Measurements from ENCODE around the gene CYBC1.

Gene CYBC1

DNA sequence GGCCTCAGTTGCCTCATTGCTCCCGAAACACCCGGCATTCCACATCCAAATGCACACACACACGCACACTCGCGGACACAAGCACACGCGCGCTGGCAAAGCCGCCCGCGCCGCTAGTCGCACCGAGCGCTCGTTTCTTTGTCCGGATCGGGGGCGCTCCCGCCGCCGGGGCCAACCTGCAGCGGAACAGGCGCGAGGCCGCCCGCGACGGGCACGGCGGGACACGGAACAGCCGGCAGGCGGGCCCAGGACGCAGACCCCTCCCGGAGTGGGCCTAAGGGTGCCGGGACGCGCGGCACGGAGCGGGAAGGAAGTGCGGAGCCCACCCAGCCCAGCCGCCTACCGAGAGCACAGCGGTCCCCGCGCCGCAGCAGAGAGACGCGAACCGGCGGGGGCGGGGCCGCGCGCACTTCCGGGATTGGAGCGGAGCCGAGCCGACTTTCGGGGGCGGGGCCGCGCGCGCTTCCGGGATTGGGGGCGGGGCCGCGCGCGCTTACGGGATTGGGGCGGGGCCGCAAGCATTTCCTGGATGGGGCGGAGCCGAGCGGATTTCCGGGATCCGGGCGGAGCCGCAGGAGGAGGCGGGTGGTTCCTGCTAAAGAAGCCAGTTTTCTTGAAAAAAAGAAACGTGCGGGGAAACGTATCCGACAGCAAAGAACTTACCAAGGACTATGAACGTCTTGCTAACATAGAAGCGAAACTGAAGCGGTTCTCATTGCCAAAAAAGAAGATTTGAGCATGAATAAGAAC lies at the start of gene CYBC1:
CYBC1 (minus strand) TSS at position 396 of the 750 bp plus-strand sequence. CDS start 1,498 bp downstream, outside the sequence.
- DNase-seq = peak; percentile 57 to 82

DNA sequence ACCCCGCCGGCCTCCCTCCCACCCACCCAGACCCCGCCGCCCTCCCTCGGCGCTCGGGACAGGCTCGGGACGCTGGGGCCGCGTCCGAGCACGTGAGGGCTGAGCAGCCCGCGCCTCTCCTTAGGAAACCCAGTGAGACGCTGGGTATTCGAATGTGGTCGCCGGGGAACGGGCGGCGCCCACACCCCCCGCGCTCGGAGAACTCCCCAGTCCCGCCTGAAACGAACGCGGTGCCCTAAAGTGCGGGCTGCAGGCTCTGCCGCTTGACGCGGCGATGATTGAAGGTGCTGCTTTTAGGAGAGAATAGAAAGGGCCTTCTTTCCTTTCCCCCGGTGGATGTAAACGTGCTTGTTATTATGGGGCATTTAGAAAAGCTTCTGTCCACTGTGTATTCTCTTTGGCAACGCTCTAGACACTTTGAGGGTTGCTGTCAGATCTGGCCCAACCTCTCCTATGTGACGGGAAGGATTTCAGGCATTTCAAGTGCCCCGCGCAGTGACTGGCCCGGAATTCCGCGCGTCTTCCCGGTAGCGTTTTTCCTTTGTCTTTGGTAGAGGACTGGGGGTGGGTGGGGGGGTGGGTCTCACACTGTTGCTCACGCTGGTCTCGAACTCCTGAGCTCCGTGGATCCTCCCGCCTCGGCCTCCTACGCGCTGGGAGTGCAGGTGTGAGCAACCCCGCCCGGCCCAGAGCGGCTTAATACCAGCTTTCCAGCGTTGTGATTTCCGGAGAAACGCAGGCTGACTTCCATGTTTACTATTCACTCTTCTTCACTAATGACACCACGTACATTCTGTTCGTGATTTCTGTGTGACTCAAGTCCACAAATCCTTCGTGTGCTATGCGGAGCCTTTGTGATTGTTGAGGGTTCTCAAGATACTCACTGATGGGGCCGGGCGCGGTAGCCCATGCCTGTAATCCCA lies 47.2 kb upstream of the CYBC1 start:
- DNase-seq = peak in 1 of 2 experiments; percentile 21

DNA sequence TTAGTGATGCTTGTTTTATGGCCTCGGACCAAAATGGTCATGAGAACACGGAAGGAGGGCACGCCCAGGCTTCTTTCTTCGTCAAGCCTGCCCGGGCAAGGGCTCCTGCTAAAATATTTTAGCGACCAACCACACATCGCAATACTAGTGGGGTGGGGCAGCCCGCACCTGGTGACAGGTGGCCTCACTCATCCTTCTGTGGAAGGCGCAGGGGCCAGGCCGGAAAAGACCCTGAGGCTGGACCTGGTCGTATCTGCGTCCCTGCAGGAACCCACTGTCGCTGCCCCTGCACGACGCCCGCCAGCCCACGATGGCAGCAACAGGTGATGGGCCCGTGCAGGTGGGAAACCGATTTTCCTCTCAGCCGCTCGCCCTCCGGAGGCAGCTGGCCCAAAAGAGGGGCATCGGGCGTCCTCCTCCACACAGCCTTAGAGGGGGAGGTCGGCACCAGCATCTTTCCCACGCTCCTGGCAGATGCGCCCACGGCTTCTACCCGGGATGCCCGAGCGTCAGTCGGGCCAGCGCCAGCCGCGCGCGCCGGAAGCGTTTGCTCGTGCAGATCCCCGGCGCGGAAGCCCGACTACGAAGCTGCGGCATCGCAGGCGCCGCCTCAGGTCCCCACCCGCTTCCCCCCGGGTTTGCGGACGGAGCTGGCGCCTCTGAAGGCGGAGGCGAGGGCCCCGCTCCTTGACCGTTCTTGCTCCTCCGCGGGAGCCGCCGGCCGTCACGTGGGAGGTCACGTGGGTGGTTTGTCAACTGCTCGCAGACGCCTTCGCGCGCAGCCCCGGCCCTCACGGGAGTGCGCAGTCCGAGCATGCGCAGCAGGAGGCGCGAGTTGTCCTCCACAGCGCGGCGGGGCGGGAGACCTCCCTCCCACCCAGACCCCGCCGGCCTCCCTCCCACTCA lies 46.2 kb upstream of the CYBC1 start:
- DNase-seq = peak; percentile 81 to 87

DNA sequence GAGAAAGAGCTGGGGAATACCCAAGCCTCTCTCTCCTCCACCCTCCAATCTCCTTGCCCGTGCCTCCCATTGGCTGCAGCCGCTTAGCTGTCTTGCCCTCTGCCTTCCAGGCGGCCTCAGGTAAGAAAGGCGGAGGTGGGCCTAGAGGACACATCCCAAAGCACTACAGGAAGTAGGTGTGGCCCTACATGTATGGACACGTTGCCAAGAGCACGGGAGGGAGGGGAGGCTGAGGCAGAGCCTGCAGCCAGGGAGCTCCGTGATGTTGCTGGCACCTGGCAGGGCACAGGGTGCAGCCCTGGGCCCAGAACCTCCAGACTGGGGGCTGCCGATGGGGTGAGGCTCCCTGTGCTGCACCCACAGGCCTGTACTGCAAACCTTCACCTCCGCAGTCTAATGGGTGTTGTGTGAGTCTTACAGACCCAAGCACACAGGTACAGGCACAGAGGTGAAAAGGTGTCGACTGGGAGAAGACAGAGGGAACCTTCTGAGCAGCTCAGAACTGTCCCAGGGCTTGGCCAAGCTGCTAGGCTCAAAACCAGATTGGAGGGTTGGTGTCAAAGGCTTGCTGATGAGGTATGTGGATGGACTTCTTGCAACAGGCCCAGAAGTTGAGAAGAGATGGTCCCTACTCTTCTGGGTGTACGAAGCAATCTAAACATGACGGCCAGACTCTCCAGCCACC lies 45.4 kb upstream of the CYBC1 start:
- no peak for DNase-seq

DNA sequence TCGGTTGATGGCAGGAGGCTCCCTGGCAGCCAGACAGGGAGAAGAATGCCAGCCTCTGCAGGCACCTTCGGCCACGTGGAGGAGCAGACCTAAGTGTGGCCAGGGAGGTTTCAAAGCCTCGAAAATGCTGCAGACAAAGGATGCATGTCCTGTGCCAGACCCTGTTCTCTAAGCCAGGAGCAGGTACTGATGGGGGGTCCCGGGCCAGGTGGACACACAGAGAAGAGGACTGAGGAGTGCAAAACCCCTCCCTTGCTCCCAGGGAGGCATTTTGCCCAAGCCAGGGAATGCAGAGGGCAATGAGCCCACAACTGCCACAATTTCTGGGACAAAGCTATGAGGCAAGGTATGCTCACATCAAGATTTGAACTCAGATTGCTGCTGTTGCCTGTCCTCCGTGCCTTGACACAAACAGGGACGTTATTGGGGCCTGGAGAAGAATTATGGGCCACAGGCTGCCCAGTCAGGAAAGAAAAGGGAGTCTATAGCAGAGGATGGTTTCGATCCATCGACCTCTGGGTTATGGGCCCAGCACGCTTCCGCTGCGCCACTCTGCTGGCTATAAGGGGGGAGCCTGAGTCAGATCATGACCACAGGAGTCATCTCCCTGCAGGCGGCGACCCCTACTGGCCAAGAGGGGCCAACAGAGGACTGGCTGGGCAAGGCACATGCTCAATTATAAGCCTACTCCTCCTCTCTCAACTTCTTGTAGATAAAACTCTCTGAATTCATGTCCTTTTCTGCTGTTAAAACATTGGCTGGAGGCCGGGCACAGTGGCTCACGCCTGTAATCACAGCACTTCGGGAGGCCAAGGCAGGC lies 43.9 kb upstream of the CYBC1 start:
- DNase-seq = peak; percentile 91 to 97

DNA sequence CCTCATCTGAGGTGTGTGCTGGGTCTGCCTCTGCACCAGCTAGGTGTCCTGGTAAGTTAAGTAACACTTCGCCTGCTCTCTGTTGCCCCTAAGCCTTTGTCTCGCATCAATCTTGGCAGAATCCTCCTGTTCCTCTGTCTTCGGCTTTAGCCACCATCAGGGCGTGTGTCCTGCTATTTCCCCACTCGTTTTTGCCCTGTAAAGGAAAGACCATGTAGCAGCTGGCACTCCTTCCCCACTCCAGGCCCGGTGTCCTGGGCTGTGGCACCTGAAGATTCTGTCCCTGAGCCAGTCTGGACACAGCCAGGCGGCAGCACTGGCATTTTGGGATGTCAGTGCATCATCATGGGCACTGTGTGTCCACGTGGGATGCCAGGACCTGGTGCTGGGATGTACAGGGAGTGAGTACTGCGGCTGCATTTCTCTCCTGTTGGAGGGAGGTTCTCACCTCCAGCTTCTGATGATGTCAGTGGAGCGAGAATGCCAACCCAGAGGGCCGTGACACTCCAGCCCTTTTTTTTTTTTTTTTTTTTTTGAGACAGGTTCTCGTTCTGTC lies 42.8 kb upstream of the CYBC1 start:
- DNase-seq = no peak

DNA sequence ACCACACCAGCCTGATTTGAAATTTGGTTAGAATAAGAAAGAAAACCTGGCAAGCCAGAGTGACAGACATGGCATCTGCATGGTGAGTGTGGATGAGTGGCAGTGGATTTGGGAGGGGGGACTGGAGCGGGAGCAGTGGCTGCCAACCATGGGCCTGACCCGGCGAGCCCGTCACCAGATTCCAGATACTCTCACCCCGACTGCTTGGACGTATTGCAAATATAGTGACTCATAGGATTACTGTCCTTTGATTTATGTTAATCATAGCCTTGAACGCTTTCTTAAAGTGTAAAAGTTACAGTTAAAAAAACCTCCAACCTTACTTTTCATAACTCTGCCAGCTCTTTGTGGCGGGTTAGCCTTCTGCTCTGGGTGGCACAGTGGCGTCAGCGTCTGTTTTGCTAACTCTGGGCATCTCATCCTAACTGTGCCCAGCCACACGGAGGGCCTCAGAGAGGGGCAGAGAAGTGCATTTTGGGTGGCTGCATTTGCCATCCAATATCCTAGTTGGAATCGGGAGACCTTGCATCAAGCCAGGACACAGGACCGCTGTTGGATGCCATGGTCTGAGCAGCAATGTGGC lies 42.2 kb upstream of the CYBC1 start:
- no peak for DNase-seq

DNA sequence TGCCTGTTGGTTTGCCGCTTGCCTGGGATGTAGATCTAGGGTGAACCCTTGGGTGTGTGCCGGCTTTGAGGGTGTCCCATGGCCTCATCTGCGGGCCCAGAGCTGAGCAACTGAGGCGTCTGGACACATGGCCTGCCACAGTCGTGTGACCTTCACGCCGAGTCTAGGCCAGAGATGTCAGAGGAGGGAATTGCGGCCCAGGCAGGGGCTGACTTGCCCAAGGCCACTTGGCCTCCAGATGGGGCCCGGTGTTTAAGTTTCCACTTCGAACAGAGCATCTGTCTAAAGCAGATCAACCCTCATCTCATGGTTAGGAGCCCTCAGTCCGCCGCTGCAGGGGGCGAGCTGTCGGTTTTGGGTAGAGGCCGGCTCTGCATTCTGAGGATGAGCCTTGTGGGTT lies 41.0 kb upstream of the CYBC1 start:
- no peak for DNase-seq

DNA sequence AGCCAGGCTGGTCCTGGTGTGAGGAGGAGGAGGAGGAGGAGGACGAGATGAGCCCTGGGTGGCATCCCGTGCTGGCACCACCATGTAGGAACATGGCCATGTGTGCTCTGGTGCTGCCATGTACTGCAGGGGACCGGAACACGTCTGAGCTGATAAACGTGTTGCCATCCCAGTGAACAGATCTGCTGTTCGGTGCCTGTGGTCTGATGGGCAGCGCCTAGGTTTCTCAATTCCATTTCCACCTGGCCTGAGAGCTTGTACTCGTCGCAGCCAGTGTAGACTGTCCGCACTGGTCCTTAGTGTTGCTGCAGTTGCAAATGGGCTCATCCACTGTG lies 40.6 kb upstream of the CYBC1 start:
- DNase-seq = no peak

DNA sequence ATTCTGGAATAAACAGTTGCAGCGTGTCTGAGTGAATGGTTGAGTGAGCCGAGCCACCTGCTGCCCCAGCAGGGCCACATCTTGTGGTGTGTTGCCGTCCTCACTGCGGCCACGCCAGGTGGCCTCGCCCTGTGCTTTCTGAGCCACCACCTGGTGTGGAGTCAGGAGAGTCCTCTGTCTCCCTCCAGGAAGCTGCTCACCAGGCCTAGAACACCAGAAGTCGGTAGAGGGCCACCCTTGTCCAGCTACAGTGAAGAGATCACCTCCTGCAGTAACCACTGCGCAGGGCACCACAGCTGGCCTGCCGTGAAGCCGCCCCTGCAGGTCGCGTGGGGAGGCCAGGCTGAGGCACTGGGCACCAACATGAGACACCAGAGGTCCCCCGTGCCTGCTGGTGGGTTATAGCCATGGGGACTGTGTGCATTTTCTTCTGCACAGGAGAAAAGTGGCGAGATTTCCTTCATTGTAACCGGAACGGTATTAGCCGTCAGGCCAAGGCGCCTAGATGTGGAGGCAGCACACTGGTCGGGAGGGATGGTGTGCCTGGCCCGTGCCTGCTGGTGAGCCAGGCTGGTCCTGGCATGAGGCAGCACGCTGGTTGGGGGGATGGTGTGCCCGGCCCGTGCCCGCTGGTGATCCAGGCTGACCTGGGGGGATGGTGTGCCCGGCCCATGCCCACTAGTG lies 40.1 kb upstream of the CYBC1 start:
- no peak for DNase-seq

DNA sequence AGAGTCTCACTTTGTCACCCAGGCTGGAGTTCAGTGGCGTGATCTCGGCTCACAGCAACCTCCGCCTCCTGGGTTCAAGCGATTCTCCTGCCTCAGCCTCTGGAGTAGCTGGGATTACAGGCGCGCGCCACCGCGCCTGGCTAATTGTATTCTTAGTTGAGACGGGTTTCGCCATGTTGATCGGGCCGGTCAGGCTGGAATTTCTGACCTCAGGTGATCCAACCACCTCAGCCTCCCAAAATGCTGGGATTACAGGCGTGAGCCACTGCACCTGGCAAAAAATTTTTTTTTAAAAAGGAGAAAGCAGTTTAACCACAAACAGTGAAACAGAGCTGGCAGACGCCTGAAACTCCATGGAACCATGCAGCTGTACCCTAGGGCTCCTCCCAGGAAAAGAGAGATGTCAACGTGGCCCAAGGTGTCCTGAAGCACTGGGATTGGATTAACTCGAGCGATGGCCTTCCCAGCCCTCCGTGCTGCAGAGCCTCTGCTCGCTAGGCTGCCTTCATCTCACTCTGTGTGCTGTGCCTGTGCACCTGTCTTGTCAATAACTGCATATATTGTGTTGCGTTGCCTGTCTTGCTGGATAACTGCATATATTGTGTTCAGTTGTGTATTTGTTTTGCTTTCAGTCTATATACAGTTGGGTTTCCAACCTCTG lies 39.4 kb upstream of the CYBC1 start:
- no peak for DNase-seq

DNA sequence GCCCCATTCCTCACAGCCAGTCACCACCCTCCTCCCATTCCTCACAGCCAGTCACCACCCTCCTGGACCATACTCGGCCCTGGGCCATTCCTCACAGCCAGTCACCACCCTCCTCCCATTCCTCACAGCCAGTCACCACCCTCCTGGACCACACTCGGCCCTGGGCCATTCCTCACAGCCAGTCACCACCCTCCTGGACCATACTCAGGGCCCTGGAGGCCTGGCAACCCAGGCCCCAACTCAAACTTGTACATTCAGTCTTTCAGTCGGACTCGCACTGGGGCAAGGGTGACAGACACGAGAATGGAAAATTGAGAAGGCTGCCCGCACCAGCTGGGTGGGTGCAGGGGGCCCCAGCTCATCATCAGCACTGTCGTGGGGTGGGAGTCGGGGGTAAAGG lies 38.6 kb upstream of the CYBC1 start:
- no peak for DNase-seq

DNA sequence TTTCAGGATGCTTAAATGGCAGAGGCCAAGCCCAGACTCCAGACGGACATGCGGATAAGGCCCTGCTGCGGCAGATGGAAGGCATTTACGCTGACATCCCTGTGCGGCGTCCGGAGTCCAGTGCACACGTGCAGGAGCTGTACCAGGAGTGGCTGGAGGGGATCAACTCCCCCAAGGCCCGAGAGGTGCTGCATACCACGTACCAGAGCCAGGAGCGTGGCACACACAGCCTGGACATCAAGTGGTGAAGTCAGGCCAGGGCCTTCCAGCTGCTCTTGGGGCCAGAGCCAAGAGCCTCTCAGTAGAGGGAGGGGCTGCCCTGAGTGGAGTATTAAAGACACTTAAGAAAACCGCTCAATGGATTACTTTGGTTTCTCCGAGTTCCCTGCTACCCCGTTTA lies 37.4 kb upstream of the CYBC1 start:
- no peak for DNase-seq

DNA sequence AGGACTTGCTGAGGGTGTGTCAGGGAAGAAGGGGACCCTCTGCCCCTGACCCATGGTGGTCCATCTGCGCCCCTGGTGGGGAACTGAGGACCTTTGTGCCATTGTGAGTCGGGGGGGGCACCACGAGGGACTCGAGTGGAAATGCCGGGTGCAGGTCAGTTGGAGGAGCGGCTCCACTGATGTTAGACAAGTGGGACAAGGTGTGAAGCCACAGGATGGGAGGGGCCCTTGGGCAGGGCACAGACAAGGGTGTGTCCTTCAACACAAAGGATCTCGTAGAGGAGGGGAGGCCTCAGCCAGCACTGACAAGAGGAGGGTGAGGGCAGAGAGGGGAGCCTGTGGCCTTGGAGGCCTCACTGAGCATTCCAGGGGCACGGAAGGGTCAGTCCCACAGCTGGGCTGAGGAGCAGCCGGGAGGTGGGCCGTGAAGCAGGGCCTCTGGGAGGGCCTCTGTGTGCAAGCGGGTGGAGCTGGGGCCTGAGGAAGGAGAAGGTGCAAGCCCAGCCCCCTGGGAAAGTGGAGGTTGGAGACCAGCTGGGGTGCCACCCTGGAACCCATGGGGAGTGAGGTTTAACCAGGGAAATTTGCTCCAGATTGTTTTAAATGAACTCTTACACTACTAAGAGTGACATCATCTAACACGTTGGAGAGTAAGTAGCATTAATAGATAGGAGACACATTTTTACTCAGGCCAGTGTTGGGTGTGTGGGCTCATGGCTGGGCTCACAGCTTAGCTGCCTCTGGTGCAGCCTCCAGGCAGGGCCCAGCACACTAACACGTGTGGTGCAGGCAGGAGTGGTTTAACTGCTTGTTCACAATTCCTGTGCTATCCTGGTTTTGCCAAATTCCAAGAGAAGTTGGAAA lies 35.9 kb upstream of the CYBC1 start:
- DNase-seq = no peak

DNA sequence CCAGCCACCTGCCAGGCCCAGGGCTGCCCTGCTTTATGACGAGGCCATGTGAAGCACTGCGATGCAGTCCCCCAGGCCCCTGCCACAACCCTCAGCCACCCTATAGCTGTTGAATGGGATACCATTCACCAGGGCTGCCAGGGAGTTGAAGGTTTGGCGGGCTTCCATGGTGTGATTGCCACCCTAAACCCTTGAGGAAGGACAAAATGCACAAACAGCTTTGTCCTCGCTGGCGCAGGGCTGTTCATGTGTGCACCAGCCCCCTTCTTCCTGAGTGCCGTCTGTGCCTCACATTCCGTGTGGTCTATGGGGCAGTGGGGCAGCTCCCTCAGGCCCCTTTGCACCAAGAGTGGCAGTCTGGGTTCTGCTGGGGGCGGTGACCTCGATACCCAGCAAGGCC lies 33.3 kb upstream of the CYBC1 start:
- DNase-seq = no peak

DNA sequence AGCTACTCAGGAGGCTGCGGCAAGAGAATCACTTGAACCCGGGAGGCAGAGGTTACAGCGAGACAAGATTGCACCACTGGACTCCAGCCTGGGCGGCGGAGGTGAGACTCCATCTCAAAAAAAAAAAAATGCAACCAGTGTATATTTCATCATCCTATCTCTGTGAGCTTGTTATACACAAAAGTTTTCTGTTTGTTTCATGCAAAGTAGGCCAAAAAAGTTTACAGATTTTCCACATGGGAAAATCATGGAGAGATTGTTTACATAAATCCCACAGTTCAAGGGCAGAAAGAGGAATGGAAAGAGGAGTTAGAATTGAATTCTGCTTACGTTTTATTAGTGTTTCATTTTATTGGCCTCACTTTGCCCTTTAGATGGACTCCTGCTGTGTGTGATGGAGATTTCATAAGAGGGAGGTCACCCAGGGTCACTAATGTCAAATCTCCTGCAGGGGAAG lies 32.7 kb upstream of the CYBC1 start:
- DNase-seq = no peak

DNA sequence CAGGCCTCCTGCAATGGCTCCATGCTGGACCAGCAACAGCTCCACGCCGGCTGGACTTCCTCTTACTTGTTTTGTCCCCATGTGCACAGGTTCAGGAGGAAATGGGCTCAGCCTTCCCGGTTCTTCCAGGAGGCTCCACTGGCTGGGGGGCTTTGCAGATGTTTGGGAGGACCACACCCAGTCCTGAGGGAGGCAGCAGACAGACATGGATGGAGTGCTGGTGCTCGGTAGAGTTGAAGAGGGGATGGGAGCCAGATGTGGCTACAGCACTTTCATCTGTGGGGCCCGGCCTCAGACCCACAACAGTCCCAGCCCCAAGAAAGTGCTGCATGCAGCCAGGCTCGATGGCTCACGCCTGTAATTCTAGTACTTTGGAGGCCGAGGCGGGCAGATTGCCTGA lies 29.8 kb upstream of the CYBC1 start:
- no peak for DNase-seq

DNA sequence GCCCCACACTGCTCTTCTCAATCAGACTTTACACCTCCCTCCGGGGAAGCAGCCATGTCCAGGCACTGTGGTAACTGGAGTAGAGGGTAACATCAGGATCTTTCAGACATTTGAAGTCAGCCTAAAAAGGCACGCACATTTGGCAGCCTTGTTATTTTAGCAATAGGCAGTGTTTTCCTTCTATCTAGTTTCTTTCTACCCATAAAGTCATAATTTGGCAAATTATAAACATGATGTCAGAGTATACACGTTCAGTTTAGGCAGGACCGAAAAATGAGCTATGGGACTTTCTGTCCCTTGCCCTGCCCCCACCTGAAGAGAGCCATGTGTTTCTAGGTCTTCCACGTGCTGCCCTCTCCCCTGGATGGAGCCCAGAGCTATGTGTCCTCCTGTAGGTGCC lies 29.1 kb upstream of the CYBC1 start:
- no peak for DNase-seq

DNA sequence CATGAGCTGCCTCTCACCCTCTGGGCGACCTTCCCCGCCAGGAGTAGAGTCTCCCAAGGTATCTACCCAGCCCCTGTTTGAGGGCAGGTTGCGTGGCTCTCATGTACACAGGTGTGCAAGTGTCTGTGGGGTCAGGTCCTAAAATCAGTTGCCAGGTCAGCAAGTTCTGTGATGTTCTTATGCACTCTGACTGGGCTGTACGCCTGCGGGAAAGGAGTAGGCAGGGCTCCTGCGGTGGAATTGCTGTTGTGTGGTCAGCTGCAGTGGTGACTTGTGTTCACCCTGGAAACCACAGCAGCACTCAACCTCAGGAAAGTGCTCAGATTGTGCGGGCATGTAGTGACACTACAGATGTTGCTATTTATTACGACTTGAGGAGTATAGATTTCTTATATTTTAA lies 27.4 kb upstream of the CYBC1 start:
- no peak for DNase-seq

Data from SW 1271 (cell line).